GM18861 (cell line): ENCODE measurements around the gene MEI4.
"Not testable (repeated sequence)": the region's sequence is repeated elsewhere in the genome, so short reads cannot be mapped to it uniquely, and the experiment has no call there.

Experiments used
- ATAC-seq: cut with Tn5 transposase; IDR thresholded peaks from one replicate; pipeline ENCODE4 v1.9.1; 2021; ENCODE audit not compliant: unreplicated experiment

Gene MEI4, protein sequence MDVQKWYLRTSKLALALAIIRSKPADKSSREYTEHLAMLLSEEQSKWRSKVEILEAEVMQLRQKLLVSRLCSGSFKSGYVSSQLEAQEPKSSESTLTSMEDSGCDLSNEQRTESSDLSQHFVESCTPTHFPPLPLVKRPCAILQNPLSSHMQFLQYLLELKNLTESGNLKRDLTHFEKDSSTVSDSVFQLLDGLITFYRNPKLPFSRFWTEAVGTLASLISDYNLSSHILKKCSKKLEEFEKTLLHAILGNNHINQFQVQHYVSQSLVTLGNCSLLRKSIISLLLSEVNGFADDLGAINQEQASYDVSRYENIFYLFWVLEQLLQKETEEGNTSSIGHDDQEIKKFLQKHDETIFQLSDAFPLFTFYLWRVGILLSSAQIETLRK

DNA sequence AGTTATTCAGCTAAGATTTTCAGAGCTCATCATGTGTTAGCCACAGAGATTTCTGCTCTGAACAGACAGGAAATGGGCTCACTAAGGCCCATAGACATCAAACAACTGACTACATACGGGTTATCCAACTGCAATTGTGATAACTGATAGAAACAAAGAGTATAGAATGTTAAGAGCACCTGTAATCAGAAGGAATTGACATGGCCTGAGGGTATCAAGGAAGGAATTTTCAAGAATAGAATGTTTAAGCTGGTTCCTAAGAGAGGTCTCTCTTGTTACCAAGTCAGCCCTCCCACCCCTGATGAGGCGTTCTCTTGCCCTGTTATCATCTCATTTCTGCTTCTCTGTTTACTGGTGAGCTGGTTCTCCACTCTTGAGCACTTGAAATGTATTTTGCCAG lies at the start of gene MEI4:
Gene MEI4 (plus strand): TSS at position 301 of the 400 bp plus-strand sequence. CDS start 37,633 bp downstream, outside the sequence.
- no peak for ATAC-seq

GRCh38 chr6:77604476-77604875 lies 48.4 kb upstream of the MEI4 start:
- no peak for ATAC-seq

DNA sequence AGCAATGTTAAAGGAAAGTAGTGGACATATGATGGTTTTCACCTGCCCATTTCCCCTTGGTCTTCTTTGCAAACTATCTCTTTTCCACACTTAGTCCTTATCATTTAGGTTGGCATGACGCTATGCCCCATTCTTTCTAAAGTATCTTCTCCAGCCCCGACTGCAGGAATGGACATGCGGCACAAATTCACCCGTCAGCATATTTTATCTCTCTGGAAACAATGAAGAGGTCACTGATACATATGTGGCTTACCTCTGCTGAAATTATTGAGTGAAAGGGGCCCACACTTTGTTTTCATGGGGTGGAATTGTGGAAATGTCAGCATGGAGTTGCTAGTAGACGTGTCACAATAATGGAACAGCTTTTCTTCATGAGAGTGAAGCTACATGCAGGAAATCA lies 45.8 kb upstream of the MEI4 start:
- ATAC-seq, result no peak

- no peak for ATAC-seq
Measured at GRCh38 chr6:77609106-77609505, 43.7 kb upstream of the MEI4 start.

DNA sequence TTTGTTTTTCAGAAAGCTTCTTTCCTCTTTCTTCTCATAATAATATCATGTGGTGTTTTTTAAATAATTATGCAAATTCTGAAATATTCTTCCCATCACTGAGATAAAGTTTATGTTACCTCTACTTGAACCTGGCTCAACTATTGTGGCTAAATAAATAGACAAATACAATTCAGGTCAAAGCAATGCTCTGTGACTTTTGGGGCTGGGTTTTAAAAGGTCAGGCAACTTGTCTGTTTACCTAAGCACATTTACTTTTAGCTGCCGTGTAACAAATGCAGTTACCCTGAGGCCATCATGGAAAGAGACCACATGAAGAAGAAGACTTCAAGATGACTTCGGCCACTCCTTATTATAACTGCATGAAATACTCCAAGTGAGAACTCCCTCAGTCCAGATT lies 33.7 kb upstream of the MEI4 start:
- no peak for ATAC-seq

DNA sequence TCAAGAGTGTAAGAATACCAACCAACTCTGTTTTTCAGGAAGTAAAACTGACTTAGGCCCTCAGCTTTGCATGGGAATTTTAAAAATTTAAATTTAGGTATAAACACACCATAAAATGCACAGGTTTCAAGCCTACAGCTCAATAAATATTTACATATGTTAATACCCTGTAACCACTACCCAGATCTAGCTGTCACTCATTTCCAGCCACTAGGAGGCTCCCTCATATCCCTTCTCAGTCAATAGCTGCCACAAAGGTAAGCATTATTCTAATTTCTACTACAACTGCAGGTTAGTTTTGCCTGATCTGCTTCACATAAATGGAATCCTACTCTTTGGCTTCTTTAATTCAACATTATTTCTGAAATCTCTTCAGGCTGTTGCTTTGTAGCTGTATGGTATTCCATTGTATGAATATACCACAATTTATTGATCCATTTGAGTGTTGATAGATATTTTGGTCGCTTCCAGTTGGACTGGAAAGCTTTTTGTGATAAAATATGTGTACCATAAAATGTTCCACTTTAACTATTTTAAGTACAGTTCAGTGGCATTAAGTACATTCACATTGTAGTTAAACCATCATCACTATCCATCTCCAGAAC lies 32.5 kb upstream of the MEI4 start:
- peak; percentile 89 for ATAC-seq

DNA sequence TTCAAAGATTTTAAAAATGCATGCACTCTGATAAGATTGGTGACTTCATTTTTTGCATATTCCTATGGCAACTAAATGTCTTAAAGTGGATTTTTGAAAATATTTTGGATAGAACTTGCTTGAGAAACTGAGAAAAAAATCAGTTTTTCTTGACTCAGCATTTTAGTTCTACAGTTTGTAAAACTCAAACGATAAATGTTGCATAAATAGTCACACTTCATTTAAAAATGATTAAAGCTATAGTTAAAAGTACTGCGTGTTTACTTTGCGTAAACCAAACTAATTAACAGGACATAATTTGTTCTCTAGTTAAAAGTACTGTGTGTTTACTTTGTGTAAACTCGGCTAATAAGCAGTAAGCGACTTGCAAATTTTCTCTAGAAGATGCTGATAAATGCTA lies 28.3 kb upstream of the MEI4 start:
- ATAC-seq, result no peak

DNA sequence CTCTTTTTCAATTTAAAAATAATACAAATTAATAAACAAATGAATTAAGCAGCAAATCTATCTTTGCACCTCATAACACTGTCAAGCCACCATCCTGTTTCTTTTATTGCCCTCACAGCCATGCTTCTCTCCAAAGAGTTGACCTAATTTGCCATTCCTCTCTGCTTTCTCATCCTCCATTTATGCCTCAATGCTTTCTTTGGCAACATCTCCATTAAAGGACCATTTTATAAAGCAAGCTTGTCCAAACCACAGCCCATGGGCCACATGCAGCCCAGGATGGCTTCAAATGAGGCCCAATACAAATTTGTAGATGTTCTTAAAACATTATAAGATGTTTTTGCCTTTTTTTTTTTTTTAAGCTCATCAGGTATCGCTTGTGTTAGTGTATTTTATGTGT lies 26.4 kb upstream of the MEI4 start:
- no peak for ATAC-seq

GRCh38 chr6:77630014-77630413 lies 22.8 kb upstream of the MEI4 start:
- ATAC-seq, result no peak

DNA sequence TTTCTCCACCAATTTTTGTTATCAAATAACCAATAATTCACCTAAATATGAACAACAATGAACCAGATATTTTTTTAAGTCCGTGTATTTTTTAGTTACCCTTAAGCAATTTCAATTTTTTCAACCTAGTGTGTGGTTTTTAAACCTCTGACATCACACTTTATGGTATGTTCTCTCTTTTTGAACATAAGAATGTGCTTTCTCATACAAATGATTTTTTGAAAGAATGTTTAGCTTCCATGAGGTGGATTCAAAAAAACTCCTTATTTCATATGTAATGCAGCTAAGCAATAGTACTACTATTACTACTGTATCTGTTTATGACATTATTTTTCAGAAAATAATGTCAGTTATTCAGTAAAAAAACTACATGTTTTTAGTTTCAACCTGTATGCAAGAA lies 19.4 kb upstream of the MEI4 start:
- no peak for ATAC-seq

GRCh38 chr6:77633993-77634715 lies 18.7 kb upstream of the MEI4 start:
- no peak for ATAC-seq

GRCh38 chr6:77638129-77638830 lies 14.6 kb upstream of the MEI4 start:
- no peak for ATAC-seq

DNA sequence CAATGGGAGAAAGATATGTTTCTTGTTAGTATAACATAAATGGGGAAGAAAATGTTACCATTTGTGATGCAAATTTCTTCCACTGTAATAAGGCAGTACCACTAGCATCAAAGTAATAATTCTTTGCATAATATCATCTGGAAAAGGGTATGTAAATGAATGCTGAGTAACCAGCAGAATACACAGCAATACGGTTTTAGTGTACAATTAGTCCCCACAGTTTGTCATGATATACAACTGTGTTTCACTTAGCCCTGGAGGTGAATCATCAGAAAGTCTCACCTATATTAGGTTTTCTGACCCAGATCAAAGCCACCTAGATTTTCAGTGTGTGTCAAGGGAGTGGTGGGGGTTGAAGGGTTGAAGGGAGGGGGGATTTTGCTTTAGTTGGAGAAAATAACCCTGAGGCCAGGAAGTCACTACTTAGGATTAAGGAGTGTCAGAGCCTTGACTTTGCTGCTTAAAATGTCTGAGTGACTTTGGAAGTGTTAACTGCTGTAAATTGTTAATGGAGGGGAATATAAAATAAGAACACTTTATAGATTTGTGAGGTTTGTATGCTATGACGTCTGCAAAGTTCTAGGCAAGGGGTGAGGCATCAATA lies 8.6 kb upstream of the MEI4 start:
- no peak for ATAC-seq

DNA sequence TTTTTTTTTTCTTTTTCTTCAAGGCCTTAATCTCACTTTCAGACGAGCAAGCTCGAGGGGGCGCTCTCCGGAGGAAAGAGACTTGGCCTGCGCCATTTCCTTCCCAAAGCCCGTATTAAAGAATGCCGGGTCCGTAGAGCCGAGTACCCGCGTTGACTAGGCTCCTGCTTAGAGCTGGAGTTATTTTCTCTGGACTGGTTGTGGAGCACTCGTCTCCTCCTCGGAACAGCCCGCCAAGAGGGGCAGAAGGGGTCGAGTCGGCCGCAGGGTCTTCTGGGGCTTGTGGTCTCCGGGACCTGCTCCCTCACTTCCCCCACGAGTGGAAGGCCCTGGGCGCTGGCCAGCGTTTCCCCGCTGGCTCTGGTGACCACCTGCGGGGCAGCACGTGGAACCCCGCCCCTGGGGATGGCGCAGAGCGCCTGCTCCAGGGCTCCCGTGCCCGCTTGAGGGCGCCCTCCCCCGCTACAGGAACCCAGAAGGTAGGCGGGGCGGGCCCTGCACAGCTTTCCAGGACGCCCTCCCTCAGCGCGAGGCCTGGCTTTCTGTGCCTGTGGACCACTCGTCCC lies 2.7 kb upstream of the MEI4 start:
- no peak for ATAC-seq

- no peak for ATAC-seq
Measured at GRCh38 chr6:77653816-77654215, 977 bp downstream of the MEI4 start.

GRCh38 chr6:77655035-77655434 lies 2.2 kb downstream of the MEI4 start:
- ATAC-seq, result not testable (repeated sequence)

GRCh38 chr6:77656999-77657764 lies 4.3 kb downstream of the MEI4 start:
- no peak for ATAC-seq

DNA sequence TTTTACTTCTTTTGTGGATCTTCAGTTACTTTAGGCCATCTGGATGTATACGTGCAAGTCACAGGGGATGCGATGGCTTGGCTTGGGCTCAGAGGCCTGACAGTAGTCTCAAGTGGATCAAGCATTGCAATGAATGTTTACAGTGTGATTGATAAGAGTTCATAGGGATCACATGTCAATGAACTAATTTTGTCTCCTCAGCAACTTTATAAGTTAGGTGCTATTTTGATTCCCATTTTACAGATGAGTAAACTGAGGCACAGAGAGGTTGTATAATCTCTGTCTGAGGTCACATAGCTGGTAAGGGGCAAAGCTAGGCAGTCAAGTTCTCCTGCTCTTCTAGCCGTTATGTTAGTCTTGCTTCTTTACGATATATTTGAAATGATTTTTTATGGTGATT lies 13.5 kb downstream of the MEI4 start:
- no peak for ATAC-seq

GRCh38 chr6:77666846-77667245 lies 14.0 kb downstream of the MEI4 start:
- no peak for ATAC-seq

DNA sequence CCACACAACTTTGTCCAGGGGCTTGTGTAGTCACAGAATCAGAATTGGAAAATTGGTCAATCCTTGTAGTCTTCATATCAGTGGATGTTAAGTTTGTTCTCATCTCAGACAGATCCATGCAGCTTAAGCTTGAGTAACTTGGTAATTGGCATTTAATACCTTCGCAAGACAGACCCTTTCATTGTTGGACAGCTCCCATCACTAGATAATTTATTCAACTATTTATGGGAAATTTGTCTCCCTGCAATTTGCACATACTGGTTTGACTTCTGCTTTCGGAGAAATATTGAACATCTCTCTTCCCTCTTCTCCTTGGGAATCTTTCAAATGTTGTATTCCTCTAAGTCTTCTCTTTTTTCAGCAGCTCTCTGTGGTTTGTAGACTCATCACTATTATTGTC lies 17.1 kb downstream of the MEI4 start:
- ATAC-seq, result no peak
